ENCODE measurements around the gene MMP10.

GRCh38 chr11:102798012-102798746 is 17.8 kb upstream of the MMP10 start, which contains the start of gene MMP1:
- TF ChIP-seq POLR2AphosphoS5 (IDR thresholded peaks at IDR 0.05) (no peak), POLR2A (IDR thresholded peaks at IDR 0.05) (no peak), EP300 (IDR thresholded peaks at IDR 0.05) (no peak)
- TF ChIP-seq, protein P1, sequence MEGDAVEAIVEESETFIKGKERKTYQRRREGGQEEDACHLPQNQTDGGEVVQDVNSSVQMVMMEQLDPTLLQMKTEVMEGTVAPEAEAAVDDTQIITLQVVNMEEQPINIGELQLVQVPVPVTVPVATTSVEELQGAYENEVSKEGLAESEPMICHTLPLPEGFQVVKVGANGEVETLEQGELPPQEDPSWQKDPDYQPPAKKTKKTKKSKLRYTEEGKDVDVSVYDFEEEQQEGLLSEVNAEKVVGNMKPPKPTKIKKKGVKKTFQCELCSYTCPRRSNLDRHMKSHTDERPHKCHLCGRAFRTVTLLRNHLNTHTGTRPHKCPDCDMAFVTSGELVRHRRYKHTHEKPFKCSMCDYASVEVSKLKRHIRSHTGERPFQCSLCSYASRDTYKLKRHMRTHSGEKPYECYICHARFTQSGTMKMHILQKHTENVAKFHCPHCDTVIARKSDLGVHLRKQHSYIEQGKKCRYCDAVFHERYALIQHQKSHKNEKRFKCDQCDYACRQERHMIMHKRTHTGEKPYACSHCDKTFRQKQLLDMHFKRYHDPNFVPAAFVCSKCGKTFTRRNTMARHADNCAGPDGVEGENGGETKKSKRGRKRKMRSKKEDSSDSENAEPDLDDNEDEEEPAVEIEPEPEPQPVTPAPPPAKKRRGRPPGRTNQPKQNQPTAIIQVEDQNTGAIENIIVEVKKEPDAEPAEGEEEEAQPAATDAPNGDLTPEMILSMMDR (IDR thresholded peaks at IDR 0.05) = no peak
